Measurements from ENCODE around the gene LGR4.

LGR4 gene

DNA sequence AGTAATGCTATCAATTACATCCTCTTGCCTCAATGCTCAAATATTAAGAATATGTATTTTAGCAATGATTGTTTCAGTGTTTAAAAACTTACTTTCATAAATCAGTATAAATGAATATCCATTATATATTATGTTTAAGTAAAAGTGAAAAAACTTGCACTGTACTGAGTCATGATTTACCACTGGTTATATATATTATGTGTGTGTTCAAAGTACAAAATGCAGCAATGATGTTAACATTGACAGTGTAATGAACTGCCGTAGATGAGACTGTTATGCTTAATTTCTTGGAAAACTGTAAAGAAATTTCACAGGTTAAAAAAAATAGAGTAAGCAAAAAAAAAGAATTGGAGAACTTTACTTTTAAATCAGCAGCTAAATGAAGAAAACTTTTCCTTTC lies 25.3 kb upstream of the LGR4 start:
- no peaks in the 10 kb centered on the region for H3K27me3 ChIP-seq (ENCODE audit: insufficient read depth, insufficient read length)
- no peak for DNase-seq (ENCODE audit: low read depth, low spot score)
- no peak overlapping the region for H3K9ac ChIP-seq (ENCODE audit: insufficient read length, low read depth)
- no peaks in the 10 kb centered on the region for H3K4me1 ChIP-seq (ENCODE audit: insufficient read depth, insufficient read length)
- H3K9me3 ChIP-seq (ENCODE audit: insufficient read depth, low read length) = no peaks in the 10 kb centered on the region
- H3K36me3 ChIP-seq (ENCODE audit: insufficient read depth, insufficient read length, low read length) = peaks cover 66% of the 10 kb centered on the region
- TF ChIP-seq YY1 (IDR thresholded peaks at IDR 0.05; ENCODE audit: insufficient read depth, insufficient read length) (no peak), ZNF274 (IDR thresholded peaks at IDR 0.05; ENCODE audit: low read depth, low read length) (no peak), SUZ12 (IDR thresholded peaks at IDR 0.05; ENCODE audit: extremely low read depth, insufficient read depth, insufficient read length) (no peak)
- no peak overlapping the region for H3K4me3 ChIP-seq (ENCODE audit: insufficient read length, low read depth)

DNA sequence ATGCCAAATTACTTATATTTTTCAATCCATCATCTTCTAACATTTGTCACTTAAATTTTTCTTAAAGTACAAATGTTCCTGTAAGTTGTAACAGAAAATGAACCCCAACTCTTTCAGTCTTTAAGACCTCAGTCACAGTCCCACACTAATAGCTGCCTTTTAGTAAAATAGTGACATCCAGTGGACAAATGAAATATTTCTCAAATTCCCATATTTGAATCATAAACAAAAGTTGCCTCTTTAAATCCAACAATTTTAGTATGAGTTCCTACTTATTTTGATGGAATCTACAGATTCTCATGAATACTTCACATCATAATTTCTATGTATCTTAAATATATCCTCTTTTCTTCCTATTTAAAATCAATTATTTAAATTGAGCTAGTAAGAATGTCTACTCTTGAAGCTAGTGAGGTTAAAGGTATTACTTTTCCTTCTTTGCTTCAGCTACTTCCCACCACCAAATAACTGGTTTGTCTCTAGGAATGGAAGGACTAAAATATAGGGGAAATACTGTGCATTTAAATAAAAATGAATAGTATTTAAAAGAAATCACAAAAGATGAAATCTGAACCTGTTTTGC lies 24.8 kb upstream of the LGR4 start:
- no peak for DNase-seq (ENCODE audit: low read depth, low spot score)
- Histone ChIP-seq H3K27me3 (ENCODE audit: insufficient read depth, insufficient read length) (no peaks in the 10 kb centered on the region), H3K9me3 (ENCODE audit: insufficient read depth, low read length) (no peaks in the 10 kb centered on the region), H3K4me1 (ENCODE audit: insufficient read depth, insufficient read length) (no peaks in the 10 kb centered on the region), H3K36me3 (ENCODE audit: insufficient read depth, insufficient read length, low read length) (peaks cover 68% of the 10 kb centered on the region), H3K4me3 (ENCODE audit: insufficient read length, low read depth) (no peak overlapping the region), H3K9ac (ENCODE audit: insufficient read length, low read depth) (no peak overlapping the region)
- no peak for TF ChIP-seq ZNF274 (IDR thresholded peaks at IDR 0.05; ENCODE audit: low read depth, low read length)

DNA sequence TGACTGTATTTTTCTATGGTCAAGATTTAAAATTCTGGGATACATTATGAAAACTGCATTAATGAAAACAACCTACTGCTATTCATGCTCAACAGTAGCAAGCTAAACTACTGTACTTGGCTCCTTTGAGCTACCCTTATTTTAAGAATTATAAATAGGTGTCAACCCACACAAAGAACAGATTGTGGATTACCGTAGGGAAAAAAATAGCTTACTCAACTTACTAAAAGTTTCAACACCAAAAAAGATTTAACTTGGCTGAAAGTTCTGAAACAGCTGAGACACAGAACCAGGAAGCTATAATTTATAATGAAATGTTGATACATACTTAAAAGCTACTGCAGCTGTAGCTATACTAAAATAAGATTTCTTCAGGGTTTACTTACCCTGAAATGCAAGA lies 23.9 kb upstream of the LGR4 start:
- Histone ChIP-seq H3K4me1 (ENCODE audit: insufficient read depth, insufficient read length) (no peaks in the 10 kb centered on the region), H3K36me3 (ENCODE audit: insufficient read depth, insufficient read length, low read length) (peaks cover 67% of the 10 kb centered on the region), H3K4me3 (ENCODE audit: insufficient read length, low read depth) (no peak overlapping the region), H3K9me3 (ENCODE audit: insufficient read depth, low read length) (no peaks in the 10 kb centered on the region), H3K9ac (ENCODE audit: insufficient read length, low read depth) (no peak overlapping the region), H3K27me3 (ENCODE audit: insufficient read depth, insufficient read length) (no peaks in the 10 kb centered on the region)
- no peak for TF ChIP-seq SUZ12 (IDR thresholded peaks at IDR 0.05; ENCODE audit: extremely low read depth, insufficient read depth, insufficient read length)
- no peak for DNase-seq (ENCODE audit: low read depth, low spot score)

DNA sequence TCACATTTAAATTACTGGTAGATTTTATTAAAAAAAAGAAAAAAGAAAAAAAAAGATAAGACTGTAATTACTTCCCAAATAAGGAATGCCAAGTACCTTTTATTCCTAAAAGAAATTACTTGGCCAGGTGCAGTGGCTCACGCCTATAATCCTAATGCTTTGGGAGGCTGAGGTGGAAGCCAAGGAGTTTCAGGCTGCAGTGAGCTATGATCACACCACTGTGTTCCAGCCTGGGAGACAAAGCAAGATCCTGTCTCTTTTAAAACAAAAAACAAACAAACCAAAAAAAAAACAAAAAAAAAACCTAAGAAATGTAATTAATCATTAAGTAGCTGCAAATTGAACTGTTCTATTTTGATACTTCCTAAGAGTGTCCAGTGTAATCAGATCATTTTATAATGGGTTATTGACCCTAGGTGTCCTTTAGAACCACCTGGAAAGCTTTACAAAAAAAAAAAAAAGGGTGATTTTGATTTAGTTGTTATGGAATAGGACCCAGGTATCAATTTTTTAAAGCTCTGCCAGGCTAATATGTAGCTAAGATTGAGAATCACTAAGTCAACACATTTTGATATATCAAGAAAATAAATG lies 23.2 kb upstream of the LGR4 start:
- Histone ChIP-seq H3K4me1 (ENCODE audit: insufficient read depth, insufficient read length) (no peaks in the 10 kb centered on the region), H3K27me3 (ENCODE audit: insufficient read depth, insufficient read length) (no peaks in the 10 kb centered on the region), H3K36me3 (ENCODE audit: insufficient read depth, insufficient read length, low read length) (peaks cover 67% of the 10 kb centered on the region), H3K9ac (ENCODE audit: insufficient read length, low read depth) (no peak overlapping the region), H3K9me3 (ENCODE audit: insufficient read depth, low read length) (no peaks in the 10 kb centered on the region), H3K4me3 (ENCODE audit: insufficient read length, low read depth) (no peak overlapping the region)
- TF ChIP-seq YY1 (IDR thresholded peaks at IDR 0.05; ENCODE audit: insufficient read depth, insufficient read length) = no peak
- no peak for DNase-seq (ENCODE audit: low read depth, low spot score)

DNA sequence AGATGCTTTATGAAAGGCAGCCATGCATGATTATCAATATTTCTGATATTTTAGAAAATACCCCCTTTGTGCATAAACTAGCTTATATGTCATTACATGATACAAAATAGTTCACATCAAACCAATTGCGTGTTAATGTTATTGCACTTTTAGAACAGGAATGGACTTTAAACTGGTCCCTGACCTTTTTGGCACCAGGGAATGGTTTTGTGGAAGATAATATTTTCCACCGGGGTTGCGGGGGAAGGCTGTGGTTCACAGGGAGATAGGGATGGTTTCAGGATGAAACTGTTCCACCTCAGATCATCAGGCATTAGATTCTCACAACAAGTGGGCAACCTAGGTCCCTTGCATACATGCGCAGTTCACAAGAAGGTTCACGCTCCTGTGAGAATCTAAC lies 16.5 kb upstream of the LGR4 start:
- H3K36me3 ChIP-seq (ENCODE audit: insufficient read depth, insufficient read length, low read length) = peaks cover 23% of the 10 kb centered on the region

DNA sequence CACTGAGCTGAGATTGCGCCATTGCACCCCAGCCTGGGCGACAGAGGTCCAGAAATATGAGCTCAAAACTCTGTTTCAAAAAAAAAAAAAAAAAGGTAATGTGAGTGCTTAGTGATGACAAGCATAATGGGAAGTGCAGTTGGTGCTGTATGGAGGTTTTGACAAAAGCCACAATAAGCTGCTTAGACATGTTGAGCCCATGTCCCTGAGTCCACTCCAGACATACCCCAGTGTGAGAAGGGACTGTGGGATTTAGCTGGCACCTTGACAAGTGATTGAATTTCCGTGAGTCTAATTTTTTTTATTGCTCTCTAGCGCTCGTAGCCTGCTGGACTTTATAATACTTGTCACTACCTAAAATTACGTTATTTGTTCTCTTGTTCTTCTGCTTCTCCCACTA lies 15.1 kb upstream of the LGR4 start:
- Histone ChIP-seq H3K27me3 (ENCODE audit: insufficient read depth, insufficient read length) (no peaks in the 10 kb centered on the region), H3K9me3 (ENCODE audit: insufficient read depth, low read length) (no peaks in the 10 kb centered on the region), H3K36me3 (ENCODE audit: insufficient read depth, insufficient read length, low read length) (peaks cover 21% of the 10 kb centered on the region), H3K9ac (ENCODE audit: insufficient read length, low read depth) (no peak overlapping the region), H3K4me3 (ENCODE audit: insufficient read length, low read depth) (no peak overlapping the region), H3K4me1 (ENCODE audit: insufficient read depth, insufficient read length) (no peaks in the 10 kb centered on the region)
- TF ChIP-seq SUZ12 (IDR thresholded peaks at IDR 0.05; ENCODE audit: extremely low read depth, insufficient read depth, insufficient read length) (no peak), YY1 (IDR thresholded peaks at IDR 0.05; ENCODE audit: insufficient read depth, insufficient read length) (no peak), ZNF274 (IDR thresholded peaks at IDR 0.05; ENCODE audit: low read depth, low read length) (no peak)
- DNase-seq (ENCODE audit: low read depth, low spot score) = no peak

More for the DNA sequence above, 16.5 kb upstream of the LGR4 start:
- H3K9ac ChIP-seq (ENCODE audit: insufficient read length, low read depth) = no peak overlapping the region
- no peak for TF ChIP-seq ZNF274 (IDR thresholded peaks at IDR 0.05; ENCODE audit: low read depth, low read length)
- TF ChIP-seq SUZ12 (IDR thresholded peaks at IDR 0.05; ENCODE audit: extremely low read depth, insufficient read depth, insufficient read length) = no peak
- no peak for TF ChIP-seq YY1 (IDR thresholded peaks at IDR 0.05; ENCODE audit: insufficient read depth, insufficient read length)
- H3K27me3 ChIP-seq (ENCODE audit: insufficient read depth, insufficient read length) = no peaks in the 10 kb centered on the region
- H3K4me3 ChIP-seq (ENCODE audit: insufficient read length, low read depth) = no peak overlapping the region
- no peaks in the 10 kb centered on the region for H3K4me1 ChIP-seq (ENCODE audit: insufficient read depth, insufficient read length)
- no peaks in the 10 kb centered on the region for H3K9me3 ChIP-seq (ENCODE audit: insufficient read depth, low read length)
- no peak for DNase-seq (ENCODE audit: low read depth, low spot score)

DNA sequence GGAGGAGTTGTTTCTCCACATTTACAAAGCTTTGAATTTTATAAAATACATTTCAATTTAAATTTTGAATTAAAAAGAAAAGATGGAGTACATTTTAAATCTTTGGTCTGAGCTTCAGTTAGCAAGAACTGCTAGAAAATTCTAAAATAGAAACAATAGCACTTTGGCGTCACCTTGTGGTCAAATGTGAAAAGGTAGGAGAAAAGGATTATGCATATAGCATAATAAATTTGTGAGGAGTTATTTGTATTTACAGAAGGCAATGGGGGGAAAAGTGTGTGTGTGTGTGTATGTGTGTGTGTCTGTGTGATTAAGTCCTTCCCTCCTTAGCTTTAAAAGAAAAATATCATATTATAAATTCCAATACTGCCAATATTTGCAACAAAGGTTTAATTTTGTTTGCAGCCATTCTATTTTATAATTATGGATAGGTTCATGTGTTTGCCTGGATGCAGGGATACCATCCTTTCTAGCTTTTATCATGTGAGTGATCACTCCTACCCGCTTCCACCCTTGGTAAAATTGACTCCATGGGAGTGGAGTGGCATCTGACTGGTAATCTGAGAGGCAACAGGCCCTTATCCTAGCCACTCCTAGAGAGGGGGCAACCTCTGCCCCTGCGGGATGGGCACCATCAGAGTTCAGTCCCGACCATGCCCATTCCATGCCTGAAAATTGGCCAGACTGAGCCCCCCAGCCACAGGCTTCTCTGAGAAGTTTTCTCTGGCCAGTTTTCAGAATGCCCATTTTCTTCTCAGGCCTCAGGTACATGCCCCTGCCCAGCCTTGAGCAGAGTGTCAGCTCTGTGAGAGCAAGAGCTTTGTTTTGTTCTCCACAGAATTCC lies 13.6 kb upstream of the LGR4 start:
- TF ChIP-seq YY1 (IDR thresholded peaks at IDR 0.05; ENCODE audit: insufficient read depth, insufficient read length) (no peak), SUZ12 (IDR thresholded peaks at IDR 0.05; ENCODE audit: extremely low read depth, insufficient read depth, insufficient read length) (no peak), ZNF274 (IDR thresholded peaks at IDR 0.05; ENCODE audit: low read depth, low read length) (no peak)
- H3K27me3 ChIP-seq (ENCODE audit: insufficient read depth, insufficient read length) = no peaks in the 10 kb centered on the region
- no peaks in the 10 kb centered on the region for H3K9me3 ChIP-seq (ENCODE audit: insufficient read depth, low read length)
- H3K9ac ChIP-seq (ENCODE audit: insufficient read length, low read depth) = no peak overlapping the region
- DNase-seq (ENCODE audit: low read depth, low spot score) = no peak
- H3K4me1 ChIP-seq (ENCODE audit: insufficient read depth, insufficient read length) = no peaks in the 10 kb centered on the region
- H3K4me3 ChIP-seq (ENCODE audit: insufficient read length, low read depth) = no peak overlapping the region
- H3K36me3 ChIP-seq (ENCODE audit: insufficient read depth, insufficient read length, low read length) = peaks cover 7% of the 10 kb centered on the region
